HG03280 (cell line): ENCODE measurements around the gene MYOG.

ENCODE experiments used
- ATAC-seq: cut with Tn5 transposase; IDR thresholded peaks from one replicate; pipeline ENCODE4 v1.9.1; 2021; ENCODE audit warnings: mild to moderate bottlenecking, moderate library complexity; ENCODE audit not compliant: unreplicated experiment

The MYOG gene

DNA sequence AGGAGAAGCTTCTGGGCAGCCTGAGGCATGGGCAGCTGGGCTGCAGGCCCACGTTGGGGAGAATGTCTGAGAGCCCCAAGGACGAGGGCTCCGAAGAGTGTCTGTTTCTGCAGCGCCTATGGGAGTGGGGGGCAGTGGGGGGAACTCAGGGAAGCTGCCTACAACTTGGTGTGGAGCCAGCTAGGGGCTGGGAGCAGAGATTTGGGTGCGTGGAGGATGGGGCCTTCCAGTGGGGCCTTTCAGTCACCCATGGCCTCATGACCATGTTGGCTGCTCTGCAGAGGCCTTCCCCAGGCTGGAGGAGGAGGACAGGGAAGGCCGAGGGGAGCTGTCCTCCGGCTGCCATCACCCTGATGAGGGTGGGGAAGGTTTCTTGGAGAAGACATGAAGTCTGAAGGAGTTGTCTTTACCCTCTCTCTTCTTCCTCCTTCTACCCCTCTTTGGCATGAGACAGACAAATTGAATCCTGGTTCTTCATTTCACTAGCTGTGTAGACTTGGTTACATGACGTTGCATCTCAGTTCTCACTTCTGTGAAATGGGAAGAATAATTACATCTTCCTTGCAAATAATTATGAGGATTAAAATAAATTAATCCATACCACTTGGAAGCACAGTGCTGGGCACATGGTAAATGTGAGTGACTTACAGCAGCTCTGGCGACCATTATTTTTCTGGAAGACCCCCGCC is 51.2 kb downstream of the MYOG start:
- no peak for ATAC-seq

- no peak for ATAC-seq
These were observed 51.9 kb downstream of the MYOG start for GRCh38 chr1:203033917-203034316.

DNA sequence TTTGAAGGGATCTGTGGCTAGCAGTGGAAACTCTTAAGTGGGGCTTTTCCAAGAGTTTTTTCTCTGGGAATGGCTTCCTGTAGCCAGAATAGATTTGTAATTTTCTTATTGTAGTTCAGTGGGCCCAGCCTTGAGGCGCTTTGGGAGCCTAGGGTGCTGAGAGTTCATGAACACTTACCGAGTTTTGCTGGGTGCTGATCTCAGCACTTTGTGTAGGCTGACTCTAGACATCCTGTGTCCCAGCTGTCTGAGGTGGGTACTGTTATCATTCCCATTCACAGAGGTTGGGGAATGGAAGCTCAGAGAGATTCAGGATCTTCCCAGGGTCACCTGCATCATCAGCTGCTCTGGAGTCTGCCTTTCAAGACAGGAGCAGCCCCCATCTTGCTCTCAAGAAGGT is 52.5 kb downstream of the MYOG start:
- ATAC-seq: no peak
